ENCODE measurements around the gene NBEAL2.

DNA sequence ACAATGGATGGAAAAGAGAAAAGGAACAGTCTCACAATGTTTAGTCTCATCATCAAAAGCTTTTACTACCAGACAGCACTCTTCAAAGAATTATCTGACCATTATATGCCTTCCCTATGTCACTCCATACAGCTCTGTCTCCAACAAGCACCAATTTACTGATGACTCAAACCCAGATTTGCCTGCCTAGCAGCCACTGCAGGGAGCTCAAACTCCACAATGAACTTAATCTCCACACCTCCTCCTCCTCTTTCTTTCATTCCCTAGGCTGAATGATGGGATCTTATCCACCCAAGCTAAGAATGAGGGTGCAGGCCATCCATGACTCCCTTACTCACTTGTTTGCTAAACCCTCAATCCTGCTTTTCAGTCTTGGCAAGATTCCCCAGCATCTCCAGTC is 45.5 kb downstream of the NBEAL2 start:
- TF ChIP-seq, protein P1, sequence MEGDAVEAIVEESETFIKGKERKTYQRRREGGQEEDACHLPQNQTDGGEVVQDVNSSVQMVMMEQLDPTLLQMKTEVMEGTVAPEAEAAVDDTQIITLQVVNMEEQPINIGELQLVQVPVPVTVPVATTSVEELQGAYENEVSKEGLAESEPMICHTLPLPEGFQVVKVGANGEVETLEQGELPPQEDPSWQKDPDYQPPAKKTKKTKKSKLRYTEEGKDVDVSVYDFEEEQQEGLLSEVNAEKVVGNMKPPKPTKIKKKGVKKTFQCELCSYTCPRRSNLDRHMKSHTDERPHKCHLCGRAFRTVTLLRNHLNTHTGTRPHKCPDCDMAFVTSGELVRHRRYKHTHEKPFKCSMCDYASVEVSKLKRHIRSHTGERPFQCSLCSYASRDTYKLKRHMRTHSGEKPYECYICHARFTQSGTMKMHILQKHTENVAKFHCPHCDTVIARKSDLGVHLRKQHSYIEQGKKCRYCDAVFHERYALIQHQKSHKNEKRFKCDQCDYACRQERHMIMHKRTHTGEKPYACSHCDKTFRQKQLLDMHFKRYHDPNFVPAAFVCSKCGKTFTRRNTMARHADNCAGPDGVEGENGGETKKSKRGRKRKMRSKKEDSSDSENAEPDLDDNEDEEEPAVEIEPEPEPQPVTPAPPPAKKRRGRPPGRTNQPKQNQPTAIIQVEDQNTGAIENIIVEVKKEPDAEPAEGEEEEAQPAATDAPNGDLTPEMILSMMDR (IDR thresholded peaks at IDR 0.05; ENCODE audit: poor library complexity) = no peak
- TF ChIP-seq EZH2phosphoT487 (IDR thresholded peaks at IDR 0.05; ENCODE audit: low read depth, severe bottlenecking, unreplicated experiment) = no peak
- TF ChIP-seq EZH2 (IDR thresholded peaks at IDR 0.05; ENCODE audit: borderline replicate concordance) = no peak

Measured in hepatocyte (in vitro differentiated cells).